WTC11 (cell line): ENCODE data around the gene TTC33.

Experiments used
- CTCF ChIP-seq: fragments of 200-600 bp; IDR thresholded peaks from 2 replicates; pipeline ENCODE4 v1.8.0; 2022; ENCODE audit warnings: antibody characterized with exemption
- FOXJ3 ChIP-seq: sonication (generic); formaldehyde crosslinking; IDR thresholded peaks from 2 replicates; pipeline ENCODE4 v1.9.0; 2021; ENCODE audit warnings: missing genetic modification reagents, mild to moderate bottlenecking, borderline replicate concordance
- MLX ChIP-seq: sonication (generic); formaldehyde crosslinking; IDR thresholded peaks from 2 replicates; pipeline ENCODE4 v1.8.1; 2023; ENCODE audit warnings: mild to moderate bottlenecking, missing genetic modification reagents, moderate library complexity
- NR3C1 ChIP-seq: sonication (generic); formaldehyde crosslinking; conservative IDR thresholded peaks from 2 replicates; pipeline ENCODE4 v1.8.1; 2023; ENCODE audit warnings: low read depth, mild to moderate bottlenecking, missing genetic modification reagents
- PRDM15 ChIP-seq: sonication (generic); formaldehyde crosslinking; IDR thresholded peaks from 2 replicates; pipeline ENCODE4 v1.8.0; 2022; ENCODE audit warnings: missing genetic modification reagents
- USF2 ChIP-seq: sonication (generic); formaldehyde crosslinking; IDR thresholded peaks from 2 replicates; pipeline ENCODE4 v1.8.1; 2023; ENCODE audit warnings: mild to moderate bottlenecking, missing genetic modification reagents, moderate library complexity
- ZBTB43 ChIP-seq: sonication (generic); formaldehyde crosslinking; IDR thresholded peaks from 2 replicates; pipeline ENCODE4 v1.8.1; 2023; ENCODE audit warnings: mild to moderate bottlenecking, missing genetic modification reagents
- ZNF121 ChIP-seq: sonication (generic); formaldehyde crosslinking; IDR thresholded peaks from 2 replicates; pipeline ENCODE4 v1.8.0; 2023; ENCODE audit warnings: missing genetic modification reagents
- ZSCAN18 ChIP-seq: fragments of 250-450 bp; sonication (Bioruptor Pico); IDR thresholded peaks from 2 replicates; pipeline ENCODE4 v2.1.2; 2022; ENCODE audit warnings: mild to moderate bottlenecking, moderate library complexity

GRCh38 chr5:40738502-40738901 lies 17.3 kb downstream of the TTC33 start:
- TF ChIP-seq USF2 (CRISPR knock-in tag) (no peak), PRDM15 (CRISPR knock-in tag) (no peak), CTCF (no peak), ZNF121 (CRISPR knock-in tag) (no peak), MLX (CRISPR knock-in tag) (no peak), ZSCAN18 (CRISPR knock-in tag) (no peak), FOXJ3 (no peak), ZBTB43 (CRISPR knock-in tag) (no peak), NR3C1 (no peak)
